Head of caudate nucleus (tissue), 42 donors: ENCODE data around the gene USP6.
A peak's percentile ranks its signal among the peaks of the same experiment; 100 is the strongest.
"Not testable (repeated sequence)": the region's sequence is repeated elsewhere in the genome, so short reads cannot be mapped to it uniquely, and the experiment has no call there.

Experiments used
- DNase-seq, 42 donors: peaks; one replicate each; pipeline versions ENCODE4 v3.0.0 to v3.0.0-alpha.2; 2020 to 2021; ENCODE audit warnings: mixed read lengths in 7 of 42
- intact Hi-C: fragments of 100-400 bp; cut with DNase I; formaldehyde crosslinking; loops from one replicate; pipeline ENCODE4 v1.15.0; 2022

The USP6 gene

DNA sequence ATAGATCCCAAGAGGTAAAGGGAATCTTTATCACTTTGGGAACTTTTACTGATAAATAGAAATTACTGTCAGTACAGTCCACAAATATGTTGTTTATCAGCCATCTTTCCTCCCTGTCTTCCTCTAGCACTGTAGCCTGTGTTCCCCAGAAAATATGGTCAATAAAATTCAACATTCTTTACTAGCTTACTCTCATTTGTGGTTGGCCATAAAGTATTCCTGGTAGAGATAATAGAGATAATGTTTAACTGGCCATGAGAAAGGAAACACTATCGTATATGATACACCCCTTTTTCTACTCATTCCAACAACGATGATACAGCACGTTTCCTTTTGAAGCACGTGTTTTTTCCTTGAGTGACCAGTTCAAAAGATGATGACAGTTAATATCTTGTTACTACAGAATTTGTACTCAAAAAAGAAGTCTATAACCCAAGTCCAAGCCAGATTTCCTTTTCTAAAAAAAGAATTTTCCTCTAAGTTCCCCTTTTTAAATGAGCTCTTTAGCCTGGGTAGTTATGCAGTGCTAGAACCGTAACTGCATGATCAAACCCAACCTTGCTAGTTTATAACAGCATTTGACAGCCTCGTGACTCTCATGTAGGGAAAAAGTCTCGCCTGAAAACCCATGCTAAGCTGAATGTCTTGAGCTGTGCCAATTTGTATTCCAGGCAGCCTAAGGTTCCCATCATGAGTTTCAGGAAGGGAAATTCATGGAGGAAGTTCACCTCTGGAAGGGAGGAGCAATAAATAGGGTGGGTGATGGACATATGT lies 50.1 kb downstream of the USP6 start:
- intact Hi-C loops, DNase-seq: not testable (repeated sequence)

DNA sequence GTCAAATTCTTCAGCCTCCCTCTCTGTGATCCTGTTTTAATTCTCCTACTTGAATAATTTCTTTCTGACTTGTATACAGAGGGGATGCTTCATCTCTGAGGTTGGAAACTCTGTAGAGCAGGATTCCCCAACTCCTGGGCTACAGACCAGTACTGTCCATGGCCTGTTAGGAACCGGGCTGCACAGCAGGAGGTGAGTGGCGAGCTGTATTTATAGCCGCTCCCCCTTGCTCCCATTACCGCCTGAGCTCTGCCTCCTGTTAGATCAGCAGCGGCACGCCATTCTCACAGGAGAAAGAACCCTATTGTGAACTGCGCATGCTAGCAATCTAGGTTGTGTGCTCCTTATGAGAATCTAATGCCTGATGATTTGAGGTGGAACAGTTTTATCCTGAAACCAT lies 59.2 kb downstream of the USP6 start:
- DNase-seq, intact Hi-C loops: not testable (repeated sequence)

DNA sequence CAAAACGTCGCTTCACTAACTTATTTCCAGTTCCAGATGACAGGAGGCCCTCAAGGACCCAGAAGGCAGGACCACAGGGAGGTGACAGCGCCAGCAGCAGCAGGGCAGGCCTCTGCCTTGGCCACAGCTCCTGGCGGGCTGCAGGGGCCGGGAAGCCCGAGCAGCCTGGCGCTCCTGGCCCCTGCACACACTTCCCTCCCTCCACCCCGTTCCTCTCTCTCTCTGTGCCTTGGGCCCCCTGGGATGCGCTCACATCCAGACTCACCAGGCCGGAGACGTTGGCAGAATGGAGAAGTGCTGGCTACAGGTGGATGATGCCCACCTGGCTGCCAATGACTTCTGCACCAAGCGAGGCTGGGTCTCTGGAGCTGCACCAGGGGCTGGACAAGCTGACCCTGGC lies 63.2 kb downstream of the USP6 start:
- intact Hi-C loops = no loop called here
- no peak for DNase-seq

DNA sequence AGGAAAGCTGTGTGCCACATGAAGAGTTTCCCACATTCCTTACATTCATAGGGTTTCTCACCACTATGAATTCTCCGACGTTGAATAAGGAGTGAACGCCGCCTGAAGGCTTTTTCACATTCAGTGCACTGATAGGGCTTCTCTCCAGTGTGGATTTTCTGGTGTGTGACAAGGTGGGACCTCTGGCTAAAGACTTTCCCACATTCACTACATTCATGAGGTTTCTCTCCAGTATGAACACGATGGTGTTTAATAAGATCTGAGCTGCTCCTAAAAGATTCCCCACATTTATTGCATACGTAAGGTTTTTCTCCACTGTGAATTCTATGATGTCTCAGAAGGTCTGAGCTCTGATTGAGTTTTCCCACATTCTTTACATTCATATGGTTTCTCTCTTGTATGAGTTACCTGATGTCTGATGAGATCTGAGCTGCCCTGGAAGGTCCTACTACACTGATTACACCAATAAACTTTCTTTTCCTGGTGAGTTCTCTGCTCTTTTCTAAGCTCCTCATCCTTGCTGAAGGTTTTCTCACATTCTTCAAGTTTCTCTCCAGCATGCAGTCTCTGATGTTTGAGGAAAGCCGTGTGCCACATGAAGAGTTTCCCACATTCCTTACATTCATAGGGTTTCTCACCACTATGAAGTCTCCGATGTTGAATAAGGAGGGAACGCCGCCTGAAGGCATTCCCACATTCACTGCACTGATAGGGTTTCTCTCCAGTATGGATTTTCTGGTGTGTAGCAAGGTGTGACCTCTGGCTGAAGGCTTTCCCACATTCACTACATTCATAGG lies 65.9 kb downstream of the USP6 start:
- intact Hi-C loops = no loop called here
- DNase-seq = no peak

DNA sequence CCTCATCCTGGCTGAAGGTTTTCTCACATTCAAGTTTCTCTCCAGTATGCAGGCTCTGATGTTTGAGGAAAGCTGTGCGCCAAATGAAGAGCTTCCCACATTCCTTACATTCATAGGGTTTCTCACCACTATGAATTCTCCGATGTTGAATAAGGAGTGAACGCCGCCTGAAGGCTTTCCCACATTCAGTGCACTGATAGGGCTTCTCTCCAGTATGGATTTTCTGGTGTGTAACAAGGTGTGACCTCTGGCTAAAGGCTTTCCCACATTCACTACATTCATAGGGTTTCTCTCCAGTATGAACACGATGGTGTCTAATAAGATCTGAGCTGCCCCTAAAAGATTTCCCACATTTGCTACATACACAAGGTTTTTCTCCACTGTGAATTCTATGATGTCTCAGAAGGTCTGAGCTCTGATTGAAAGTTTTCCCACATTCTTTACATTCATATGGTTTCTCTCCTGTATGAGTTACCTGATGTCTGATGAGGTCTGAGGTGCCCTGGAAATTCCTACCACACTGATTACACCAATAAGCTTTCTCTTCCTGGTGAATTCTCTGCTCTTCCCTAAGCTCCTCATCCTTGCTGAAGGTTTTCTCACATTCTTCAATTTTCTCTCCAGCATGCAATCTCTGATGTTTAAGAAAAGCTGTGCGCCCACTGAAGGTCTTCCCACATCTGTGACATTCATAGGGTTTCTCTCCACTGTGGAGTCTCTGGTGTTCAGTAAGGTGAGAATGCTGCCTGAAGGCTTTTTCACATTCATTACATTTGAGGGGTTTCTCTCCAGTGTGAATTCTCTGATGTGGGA lies 67.0 kb downstream of the USP6 start:
- no peak for DNase-seq
- intact Hi-C loops = no loop called here

DNA sequence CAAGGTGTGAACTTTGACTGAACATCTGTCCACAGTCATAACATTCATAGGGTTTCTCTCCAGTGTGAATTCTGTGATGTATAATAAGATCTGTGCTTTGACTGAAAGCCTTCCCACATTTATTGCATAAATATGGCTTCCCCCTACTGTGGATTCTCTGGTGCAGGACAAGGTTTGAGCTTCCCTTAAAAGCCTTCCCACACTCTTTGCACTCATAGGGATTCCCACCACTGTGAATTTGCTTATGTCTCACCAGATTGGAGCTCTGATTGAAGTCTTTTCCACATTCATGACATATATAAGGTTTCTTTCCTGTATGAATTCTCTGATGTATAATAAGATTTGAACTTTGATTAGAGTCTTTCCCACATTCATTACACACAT lies 67.6 kb downstream of the USP6 start:
- intact Hi-C loops = no loop called here
- no peak for DNase-seq

DNA sequence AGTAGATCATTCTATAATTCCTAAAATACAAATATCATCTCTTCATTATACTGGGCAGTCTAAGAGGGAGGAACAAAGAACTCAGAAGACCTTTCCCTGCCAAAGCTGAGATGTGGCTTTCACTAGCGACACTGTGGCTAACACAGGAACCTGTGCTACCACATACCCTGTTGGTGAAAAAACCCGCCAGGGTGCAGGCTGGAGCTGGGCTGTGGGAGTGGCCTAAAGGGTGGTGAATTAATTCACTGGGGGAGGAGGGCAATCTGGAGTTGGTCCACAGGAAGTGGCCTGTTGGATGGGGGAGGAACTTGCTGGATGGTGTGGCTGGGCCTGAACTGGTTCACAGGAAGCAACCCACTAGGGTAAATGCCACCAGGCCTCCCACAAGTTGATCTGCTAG lies 68.5 kb downstream of the USP6 start:
- no peak for DNase-seq
- intact Hi-C loops = no loop called here

DNA sequence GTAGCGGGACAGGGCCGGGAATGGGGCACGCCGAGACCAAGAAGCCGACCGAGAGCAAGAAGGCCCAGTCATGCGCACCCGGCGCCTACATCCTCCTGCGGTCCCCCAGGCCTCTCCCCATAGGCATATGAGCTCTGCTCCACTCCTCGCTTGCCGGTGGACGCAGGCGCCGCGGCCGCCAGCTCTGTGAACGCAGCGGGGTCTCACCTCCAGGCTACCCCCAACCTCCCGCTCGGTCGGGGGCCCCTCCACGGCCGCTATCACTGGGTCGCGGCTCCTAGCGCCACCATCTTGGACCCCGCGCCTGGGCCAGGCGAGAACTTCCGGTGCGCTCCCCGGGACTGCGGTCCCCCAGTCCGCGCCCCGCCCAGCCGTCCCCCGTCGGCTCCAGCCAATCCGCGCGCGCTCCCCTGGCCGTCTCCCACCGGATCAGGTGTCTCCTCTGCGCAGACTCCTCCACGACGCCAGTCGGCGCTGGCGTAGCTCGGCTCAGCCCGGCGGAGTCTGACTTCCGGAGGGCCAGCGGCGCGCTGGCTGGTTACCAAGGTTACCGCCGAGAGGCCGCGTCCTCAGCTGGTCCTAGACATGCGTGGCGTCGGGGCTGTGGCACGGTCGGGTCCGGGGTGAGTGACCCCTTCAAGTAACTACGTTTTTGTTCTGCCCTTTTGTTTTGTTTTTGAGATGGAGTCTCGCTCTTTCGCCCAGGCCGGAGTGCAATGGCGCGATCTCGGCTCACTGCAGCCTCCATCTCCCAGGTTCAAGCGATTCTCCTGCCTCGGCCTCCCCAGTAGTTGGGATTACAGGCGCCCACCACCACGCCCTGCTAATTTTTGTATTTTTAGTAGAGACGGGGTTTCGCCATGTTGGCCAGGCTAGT lies 75.9 kb downstream of the USP6 start, which contains the start of gene ZNF594:
Gene ZNF594 (minus strand): TSS at position 328 of the 877 bp plus-strand sequence. CDS start 7,612 bp downstream, outside the sequence.
- intact Hi-C loops = loop anchor here (10.0 kb wide), 1 partner anchor 117 kb away; the partner anchor contains the start of gene ZFP3
- DNase-seq = peak; percentile 89 to 99 (median 96)

DNA sequence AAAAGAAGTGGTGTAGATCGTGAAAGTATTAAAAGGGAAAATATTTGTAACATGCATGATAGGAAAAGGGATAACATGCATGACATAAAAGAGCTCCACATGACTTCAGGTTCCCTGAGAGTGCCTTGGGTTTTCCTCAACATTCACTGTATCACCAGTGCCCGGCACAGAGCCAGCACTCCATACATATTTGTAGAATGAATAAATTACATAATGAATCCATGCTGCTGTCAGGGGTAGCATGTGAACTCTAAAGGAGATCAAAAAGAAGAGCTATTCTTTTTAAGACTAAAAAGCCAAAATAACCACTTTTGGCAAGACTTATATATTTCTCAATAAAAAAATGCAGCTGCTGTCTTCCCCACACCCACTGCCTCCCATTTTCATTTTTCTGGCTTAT lies 78.5 kb downstream of the USP6 start:
- no peak for DNase-seq
- intact Hi-C loops = loop anchor here (10.0 kb wide), 1 partner anchor 120 kb away; the partner anchor contains the start of gene ZFP3

DNA sequence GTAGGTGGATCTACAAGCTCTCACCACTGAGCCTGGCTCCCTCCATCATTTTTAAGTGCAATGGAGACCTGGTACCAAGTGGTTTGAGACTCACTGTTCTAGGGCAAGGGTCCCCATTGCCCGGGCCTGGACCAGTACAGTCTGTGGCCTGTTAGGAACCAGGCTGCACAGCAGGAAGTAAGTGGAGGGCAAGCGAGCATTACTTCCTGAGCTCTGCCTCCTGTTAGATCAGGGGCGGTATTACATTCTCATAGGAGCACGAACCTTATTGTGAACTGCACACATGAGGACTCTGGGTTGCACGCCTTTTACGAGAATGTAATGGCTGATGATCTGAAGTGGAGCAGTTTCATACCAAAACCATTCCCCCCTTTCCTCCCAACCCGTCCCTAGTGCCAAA lies 82.6 kb downstream of the USP6 start:
- intact Hi-C loops = loop anchor here (10.0 kb wide), 1 partner anchor 124 kb away; the partner anchor contains the start of gene ZFP3
- no peak for DNase-seq

DNA sequence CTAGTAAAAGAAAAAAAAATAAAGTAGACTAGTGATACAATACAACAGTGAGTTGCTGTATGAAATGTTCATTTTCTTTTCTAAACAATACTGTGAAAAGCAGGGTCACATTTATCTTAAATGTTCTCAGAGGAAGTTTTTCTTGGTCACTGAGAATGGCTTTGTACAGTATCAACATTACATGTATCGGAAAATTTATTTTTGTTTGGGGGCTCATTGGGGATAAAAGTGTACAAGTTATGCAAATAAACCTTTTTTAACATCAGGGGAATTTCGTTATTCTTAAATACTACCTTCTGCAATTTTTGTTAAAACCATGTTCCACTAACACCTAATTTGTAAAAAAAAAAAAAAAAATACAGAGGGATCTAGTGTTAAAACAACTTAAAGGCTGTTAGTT lies 84.5 kb downstream of the USP6 start:
- no peak for DNase-seq
- intact Hi-C loops = no loop called here

DNA sequence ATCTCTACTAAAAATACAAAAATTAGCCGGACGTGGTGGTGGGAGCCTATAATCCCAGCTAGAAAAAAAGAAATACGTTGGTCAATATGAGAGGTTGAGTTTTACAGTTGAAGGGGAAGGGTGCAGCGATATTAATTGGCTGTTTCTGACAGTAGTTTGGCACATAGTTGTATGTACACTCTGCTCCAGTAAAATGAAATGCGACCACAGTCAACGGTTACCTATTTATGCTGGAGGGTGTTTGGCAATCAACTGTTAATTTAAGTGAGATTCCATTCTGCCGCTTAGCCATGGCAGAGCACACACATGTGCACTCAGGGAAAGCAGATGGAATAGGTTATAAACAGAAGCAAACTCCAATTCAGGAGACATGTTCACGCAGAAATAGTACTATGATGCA lies 85.2 kb downstream of the USP6 start:
- intact Hi-C loops = no loop called here
- no peak for DNase-seq

DNA sequence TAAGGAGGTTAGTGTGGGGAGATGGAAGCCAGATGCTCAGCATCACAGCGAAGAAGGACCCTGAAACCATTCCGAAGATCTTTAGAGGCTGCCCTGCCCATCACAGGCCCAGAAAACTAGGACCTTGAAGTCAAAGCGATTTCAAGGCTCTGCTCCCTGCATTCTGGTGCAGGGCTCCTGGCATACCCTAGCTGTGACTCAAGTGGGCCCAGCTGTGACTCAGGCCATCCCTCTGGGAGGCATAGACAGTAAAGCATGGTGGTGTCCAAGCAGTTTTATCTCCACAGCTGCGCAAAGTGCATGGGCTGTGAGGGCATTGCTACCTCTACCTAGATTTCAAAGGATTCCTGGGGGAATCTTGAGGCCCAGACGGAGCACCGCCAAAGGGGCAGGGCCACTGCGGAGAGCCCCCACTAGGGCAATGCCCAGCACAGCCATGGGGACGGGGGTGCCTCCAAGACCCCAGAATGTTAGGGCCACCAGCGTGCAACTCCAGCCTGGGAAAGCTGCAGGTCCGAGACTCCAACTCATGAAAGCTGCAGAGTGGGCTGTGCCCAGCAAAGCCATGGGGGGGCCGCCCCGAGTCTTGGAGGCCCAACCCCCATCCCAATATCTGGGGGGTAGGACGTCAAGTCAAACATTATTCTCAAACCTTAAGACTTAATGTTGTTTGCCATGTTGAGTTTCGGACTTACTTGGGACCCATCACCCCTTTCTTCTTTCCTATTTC lies 87.5 kb downstream of the USP6 start:
- intact Hi-C loops = no loop called here
- no peak for DNase-seq

DNA sequence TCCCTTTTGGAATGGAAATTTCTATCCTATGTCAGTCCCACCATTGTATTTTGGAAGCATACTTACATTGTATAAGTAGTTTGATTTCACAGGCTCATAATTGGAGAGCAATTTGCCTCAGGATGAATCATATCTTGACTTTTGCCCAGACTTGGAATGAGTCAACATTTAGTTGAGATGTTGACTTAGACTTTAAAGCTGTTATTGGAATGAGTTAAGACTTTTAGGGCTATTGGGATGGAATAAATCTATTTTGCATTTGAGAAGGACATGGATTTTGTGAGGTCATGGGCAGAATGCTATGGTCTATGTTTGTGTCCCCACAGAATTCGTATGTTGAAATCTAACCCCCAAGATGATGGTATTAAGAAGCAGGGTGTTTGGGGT lies 88.1 kb downstream of the USP6 start:
- DNase-seq = no peak
- intact Hi-C loops = no loop called here

DNA sequence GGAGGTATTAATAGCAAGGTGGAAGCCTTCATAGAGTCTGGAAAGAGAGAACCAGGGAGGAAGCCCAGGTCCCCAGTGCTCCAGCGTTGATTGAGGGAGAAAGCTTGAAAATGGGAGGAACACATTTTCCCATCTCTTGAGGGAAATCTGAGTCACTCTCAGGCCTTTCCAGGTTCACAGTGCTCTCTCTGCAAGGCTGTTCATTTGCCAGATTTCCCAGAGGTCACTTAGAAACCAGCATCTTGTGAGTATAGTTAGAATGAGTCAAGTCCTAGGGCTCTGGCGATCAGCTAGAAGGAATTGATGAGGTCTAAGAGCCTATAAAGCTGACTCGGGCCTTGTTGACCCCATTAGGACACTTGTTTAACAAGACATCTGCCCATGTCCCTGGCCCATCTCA lies 93.6 kb downstream of the USP6 start:
- DNase-seq = no peak
- intact Hi-C loops = no loop called here

DNA sequence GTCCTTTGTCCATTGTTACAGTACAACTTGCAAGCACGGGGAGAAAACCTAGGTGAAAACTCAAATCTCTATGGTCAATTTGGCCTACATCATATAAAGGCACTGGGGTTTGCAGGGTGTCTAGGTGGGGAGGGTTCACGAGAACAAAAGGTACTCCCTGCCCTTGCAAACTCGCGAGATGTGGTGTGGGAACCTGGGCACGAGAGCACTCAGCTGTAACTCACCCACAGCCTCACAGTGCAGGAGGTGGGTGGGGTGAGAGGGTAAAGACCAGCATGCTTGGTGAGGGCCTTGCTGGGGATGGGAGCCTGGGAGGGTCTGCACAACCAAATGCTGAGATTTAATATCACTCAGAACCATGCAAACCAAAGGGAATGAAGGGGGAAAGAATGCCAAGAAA lies 94.3 kb downstream of the USP6 start:
- intact Hi-C loops = no loop called here
- no peak for DNase-seq

DNA sequence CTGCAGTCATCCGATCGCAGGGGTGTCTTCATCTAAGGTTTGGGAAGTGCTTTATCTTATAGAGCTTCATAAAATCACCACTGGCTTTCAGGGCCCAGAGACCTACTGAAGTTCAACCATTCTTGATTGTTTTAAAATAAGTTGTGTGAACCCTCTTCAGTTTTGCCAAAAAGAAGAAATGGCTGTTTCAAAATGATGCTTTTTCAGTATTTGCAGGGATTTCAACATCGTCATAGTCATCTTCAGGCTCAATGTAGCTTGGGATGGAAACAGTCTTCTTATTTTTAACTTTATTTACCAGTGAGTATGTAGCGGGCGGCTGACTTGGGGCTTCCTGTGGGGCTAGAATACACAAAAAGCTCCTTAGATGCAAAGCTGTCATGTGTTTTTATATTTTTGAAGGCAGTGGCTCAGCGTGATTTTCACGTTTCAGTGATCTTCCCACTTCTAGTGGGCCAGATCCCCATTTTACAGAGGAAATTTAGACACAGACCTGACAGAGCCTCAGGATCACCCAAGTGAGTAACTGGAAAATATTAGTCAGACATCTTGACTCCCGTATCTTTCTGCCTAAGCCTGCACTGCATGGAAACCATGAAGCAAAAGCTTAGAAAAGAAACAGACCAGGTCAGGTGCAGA lies 94.9 kb downstream of the USP6 start:
- intact Hi-C loops = no loop called here
- DNase-seq = no peak

DNA sequence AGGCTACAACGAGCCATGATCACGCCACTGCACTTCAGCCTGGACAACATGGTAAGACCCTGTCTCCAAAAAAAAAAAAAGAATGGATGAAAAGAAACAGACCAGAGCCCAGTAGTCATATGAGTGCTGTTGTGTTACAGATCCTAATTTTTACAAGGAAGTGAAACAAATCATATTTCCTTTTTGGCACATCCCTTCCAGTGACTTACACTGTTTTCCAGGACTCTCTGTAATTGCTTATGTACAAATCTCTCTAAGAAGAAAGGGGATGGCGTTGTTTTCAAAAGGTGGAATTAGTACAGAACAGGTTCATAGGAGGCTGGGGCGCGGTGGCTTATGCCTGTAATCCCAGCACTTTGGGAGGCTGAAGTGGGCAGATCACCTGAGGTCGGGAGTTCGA lies 95.6 kb downstream of the USP6 start:
- intact Hi-C loops = no loop called here
- DNase-seq = no peak
